DMS53 treated with DMSO at 0.1 percent for 48 hours (cell line): ENCODE measurements around the gene KRT23.
A peak's percentile ranks its signal among the peaks of the same experiment; 100 is the strongest.

Experiments used
- DNase-seq: peaks from one replicate; lab custom pipeline; 2025; ENCODE audit not compliant: unreplicated experiment; lab: John Stamatoyannopoulos, UW

KRT23 gene

DNA sequence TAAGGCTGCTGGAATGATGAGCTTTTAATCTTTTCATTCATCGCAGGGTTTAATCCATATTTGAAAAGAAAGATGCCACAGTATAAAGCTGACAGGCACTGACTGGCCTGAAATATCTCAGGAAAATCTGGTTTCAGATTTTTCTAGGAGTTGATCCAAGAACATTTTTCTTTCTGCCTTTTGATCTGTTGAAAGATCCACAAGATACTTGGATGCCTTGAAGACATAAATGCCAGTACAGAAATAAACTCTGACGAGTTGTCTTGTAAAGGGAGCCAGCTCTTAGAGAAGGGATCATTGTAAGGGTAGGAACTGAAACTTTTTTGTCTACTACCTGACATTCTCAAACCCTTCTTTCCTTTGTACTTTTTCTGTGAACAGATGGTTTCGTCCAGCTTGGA lies 27.0 kb downstream of the KRT23 start:
- DNase-seq, result no peak

- no peak for DNase-seq
Observed at GRCh38 chr17:40909755-40910154, 27.7 kb downstream of the KRT23 start.

- DNase-seq, result peak; percentile 88
Observed at GRCh38 chr17:40909351-40909750, 28.1 kb downstream of the KRT23 start.

DNA sequence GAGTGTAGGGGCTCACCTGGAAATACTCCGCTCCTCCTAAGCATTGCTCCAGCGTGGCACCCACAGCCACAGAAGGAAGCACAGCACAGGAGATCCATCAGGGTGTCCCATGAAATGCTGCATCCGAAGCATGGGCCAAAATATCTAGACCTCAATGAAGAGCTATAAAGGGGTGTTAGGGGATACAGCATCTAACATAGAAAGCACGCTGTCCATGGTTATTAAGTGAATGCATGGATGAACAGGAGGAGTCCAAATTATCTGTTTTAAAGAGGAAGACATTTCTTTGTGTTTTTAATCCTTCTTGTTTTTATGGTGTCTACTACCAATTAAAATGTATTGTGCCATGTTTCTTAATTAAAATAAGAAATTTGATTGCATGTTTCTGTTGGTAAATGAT lies 30.8 kb downstream of the KRT23 start:
- no peak for DNase-seq

DNA sequence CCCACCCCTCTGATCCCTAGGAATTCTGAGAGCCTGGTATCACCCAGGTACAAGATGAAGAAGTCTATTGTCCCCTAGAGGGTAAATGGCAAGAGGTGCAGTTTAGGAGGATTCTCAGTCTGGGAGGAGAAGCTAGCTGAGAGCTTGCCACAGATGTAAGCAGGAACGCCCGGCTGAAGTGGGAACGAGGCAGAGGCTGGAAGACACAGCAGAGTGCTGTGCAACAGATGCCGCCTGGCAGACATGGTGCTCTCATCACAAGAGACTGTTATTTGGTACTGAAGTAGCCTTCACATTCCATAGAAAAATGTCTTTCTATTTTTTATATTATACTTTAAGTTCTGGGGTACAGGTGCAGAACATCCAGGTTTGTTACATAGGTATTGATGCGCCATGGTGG lies 32.1 kb downstream of the KRT23 start:
- DNase-seq, result no peak

DNA sequence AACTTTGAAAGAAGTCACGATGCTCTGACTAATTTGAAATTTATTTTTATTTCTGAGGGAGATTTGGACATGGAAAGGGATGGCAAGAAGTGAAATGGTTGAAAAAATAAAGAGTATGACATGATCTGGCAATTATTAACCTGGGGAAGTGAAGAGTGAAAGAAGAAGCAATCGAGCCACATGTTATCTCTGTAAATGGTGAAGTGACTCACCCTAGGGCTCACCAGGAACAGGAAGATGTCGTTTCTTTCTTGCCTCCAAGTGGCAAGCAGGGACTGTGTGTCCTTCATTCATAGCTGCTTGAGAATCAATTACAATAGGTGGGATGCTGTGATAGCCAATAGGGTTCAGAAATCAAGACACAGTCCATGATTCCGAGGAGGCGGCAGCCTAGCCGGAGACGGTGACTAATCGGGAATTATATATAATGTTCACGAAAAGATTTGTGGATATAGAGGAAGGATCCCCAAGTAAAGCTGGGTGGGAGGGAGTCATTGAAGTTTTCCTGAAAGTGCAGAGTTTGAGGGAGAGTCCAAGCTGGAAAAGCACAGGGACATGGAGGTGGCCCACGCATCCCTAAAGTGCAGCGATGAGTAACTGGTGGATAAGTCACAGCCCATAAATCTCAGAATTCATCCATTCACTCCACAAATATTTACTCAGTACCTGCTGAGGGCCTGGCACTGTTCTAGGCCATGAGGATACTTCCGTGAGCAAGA lies 34.2 kb downstream of the KRT23 start:
- DNase-seq, result peak; percentile 81

DNA sequence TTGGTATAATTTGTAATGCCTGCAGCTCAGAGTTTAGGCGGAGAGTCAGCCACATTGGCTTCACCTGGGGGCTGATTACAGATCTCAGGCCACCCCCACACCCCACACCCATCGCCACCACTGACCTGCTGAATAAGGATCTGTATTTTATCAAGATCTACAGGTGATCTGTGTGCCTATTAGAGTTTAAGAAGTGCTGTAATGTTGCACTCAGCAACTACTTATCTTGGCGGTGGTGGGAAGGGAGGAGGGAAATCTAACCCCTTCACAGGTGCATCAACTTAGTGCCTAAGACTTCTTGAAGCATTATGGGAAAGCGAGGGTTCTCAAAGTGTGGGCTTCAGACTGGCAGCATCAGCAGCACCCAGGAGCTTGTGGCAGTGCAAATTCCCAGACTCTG lies 34.9 kb downstream of the KRT23 start:
- DNase-seq, result no peak

- DNase-seq, result peak; percentile 61
Observed at GRCh38 chr17:40901981-40902474, 35.4 kb downstream of the KRT23 start.

- peak; percentile 35 for DNase-seq
Observed at GRCh38 chr17:40900809-40901356, 36.6 kb downstream of the KRT23 start.

- DNase-seq, result no peak
Observed at GRCh38 chr17:40896916-40897455, 40.5 kb downstream of the KRT23 start.

GRCh38 chr17:40895106-40895730 lies 42.2 kb downstream of the KRT23 start:
- no peak for DNase-seq

- DNase-seq, result peak; percentile 18
Observed at GRCh38 chr17:40888196-40888720, 49.2 kb downstream of the KRT23 start.

- no peak for DNase-seq
Observed at GRCh38 chr17:40886090-40886489, 51.4 kb downstream of the KRT23 start.

GRCh38 chr17:40884708-40885512 lies 52.5 kb downstream of the KRT23 start, which contains the start of gene KRT20:
Gene KRT20 (minus strand): TSS chr17:40885242. CDS start chr17:40885185, 57 bp downstream.
- DNase-seq, result no peak

DNA sequence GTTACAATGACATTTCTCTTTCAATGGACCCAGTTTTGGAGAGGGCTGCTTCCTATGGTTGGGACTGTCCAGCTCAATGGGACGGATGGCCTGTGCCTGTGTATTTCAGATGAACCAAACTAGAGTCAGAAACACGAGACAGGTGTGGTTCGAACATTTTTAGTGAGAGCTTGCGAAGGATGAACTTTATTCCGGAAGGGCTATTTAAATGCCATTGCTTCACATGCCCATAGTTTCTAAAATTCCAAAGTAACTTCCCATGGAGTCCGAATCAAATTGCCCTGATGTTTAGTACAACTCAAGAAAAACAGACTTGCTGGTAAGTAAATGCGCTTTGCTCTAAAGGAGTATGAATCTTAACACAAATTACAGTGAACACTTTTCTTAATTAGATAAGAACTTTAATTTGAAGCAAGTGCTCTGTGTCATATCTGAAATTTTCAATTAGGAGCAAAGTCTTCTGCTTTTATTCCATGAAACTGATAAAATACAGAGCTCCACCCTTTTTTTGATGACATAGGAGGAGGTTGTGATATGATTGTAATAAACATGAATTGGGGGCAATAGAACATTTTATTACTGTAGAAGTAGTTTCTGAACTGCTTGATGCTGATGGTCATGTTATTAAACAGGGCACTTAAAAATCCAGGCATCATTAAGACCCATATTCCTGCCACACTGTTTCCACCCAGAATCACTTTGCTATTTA lies 53.7 kb downstream of the KRT23 start:
- no peak for DNase-seq

DNA sequence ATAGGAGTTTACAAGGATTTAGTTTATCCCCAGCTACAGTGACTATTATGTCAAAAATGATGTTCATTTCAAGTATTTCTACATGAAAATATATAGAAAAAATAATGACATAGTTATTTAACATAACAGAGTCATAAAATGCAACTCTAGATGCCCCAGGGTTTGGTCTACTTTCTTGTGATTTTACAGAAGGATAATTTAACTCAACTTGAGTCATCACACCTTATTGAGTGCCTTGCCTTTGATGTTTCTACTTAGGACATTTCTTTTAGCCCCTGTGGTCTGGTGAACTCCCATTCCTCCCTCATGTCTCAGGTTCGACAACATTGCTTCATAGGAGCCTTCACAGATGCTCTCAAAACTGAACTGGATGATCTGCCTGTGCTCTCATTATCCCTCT lies 54.4 kb downstream of the KRT23 start:
- DNase-seq, result no peak

- DNase-seq, result no peak
Observed at GRCh38 chr17:40879026-40879425, 58.4 kb downstream of the KRT23 start.

DNA sequence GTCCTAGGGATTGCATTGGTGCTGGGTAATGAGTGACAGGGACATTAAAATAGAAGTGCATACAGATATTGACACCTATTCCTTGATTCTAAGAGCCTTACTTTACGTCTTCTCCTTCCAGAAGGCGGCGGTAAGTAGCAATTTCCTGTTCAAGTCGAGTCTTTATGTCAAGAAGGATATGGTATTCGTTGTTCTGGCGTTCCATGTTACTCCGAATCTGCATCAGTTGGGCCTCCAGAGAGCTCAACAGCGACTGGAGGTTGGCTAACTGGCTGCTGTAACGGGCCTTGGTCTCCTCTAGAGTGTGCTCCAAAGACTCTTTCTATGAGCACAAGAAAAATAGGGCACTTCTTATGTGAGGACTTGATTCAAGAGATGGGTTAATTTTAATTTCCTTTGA lies 59.4 kb downstream of the KRT23 start:
- no peak for DNase-seq

DNA sequence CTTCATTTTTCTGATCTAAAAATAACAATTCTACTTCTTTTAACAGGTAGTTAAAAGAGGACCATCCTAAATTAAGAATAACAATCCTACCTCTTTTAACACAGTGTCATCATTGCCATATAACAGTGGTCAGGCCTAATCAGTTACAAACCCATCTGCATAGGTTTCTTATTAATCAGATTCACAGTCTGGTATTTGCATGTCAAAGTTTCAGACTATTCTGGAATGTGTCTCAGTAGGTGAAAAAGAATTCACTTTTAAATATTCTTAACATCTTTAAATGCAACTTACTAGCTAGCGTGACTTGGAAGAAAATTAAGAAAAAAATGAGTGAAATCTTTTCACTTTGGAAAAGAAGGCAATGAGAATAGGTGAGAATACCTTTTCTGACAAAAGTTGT lies 63.6 kb downstream of the KRT23 start:
- no peak for DNase-seq

- DNase-seq, result no peak
Observed at GRCh38 chr17:40873255-40873654, 64.2 kb downstream of the KRT23 start.
